ENCODE results near the gene SH3TC1.

GRCh38 chr4:8173492-8174242, 25.4 kb upstream of the SH3TC1 start:
- no peak for TF ChIP-seq CTCF (IDR thresholded peaks at IDR 0.05)
- no peak for TF ChIP-seq POLR2A (IDR thresholded peaks at IDR 0.05)

All from adrenal gland (tissue), 5 donors.